HG03521 (cell line): ENCODE results near the gene NKTR.

Experiments
- ATAC-seq: cut with Tn5 transposase; IDR thresholded peaks from one replicate; pipeline ENCODE4 v1.9.1; 2021; ENCODE audit warnings: mild to moderate bottlenecking, moderate library complexity; ENCODE audit not compliant: unreplicated experiment

NKTR gene

DNA sequence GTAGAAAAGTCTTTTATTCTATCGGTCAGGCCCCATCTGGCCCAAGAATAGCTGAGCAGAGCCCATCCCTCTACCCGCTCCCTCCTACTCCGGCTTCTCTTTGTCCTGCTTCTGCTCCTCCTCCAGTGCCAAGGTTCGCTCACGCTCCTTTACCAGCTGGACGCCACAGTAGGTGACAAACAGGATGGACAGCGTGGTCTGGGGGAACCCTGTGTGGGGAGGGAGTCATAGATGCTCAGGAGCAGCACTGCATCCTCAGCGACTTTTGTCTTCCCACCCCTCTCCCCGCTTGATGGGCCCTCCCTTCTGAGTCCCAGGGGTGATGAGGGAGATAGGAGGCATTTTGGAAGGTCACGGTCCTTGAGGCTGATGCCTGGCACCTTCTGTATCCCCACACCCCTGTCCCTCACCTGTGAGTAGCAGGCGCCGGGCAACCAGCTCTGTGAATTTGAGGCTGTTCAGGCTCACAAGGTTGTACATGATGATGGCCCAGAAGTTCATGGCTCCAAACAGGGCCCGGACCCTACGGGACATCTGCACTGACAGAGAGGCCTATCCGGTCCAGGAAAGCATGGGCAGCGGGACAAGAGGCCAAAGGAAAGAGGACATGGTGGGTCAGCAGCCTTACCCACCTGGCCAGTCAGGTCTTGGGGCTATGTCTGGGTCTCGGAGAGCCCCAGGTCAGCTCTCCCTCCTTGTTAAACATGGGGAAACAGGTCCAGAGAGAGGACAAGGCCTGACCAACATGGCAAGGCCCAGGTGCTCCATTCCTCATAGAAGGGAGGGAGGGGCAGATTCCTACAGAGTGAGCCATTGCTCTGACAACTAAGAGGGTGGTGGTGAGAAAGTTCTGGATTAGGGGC lies 92.4 kb downstream of the NKTR start:
- no peak for ATAC-seq

DNA sequence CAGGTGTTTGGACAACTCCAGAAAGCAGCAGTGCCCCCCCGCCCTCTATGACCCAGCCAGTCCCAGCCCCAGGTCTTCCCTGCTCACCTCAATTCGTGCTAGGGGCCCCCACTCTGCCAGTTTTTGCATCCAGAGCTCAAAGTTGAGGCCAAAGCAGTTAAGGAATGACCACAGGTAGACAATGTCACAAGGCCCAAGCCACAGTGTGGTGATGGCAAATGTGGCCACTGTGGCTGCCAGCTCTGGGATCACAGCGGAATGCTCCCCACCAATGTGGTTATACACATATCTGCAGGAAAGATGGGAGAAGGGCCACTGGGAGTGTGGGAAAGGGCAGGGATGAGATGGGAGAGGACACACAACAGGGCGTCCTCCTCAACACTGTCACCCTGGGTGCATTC lies 93.0 kb downstream of the NKTR start:
- no peak for ATAC-seq

DNA sequence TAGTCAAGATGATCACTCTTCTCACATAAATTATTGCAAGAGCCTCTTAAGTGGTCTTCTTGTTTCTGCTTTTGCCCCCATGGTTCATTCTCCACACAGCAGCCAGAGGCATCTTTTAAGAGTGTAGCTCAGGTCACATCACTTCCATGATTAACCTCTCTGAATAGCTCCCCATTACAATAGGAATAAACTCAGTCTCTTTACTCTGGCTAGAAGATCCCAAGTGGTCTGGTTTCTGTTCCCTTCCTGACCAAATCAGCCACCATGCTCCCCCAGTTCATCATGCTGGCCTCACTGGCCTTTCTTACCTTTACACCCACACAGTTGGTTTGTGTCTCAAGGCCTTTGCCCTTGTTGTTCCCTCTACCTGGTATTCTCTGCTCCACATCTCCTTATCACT lies 93.9 kb downstream of the NKTR start:
- no peak for ATAC-seq

- ATAC-seq = no peak
Observed at GRCh38 chr3:42696356-42697288, 96.1 kb downstream of the NKTR start.

- ATAC-seq = no peak
Observed at GRCh38 chr3:42697289-42698051, 97.0 kb downstream of the NKTR start.
